Neural cell (in vitro differentiated cells): ENCODE data around the gene VPS8. TPM values are rescaled to one million over a fixed set of nuclear protein-coding genes. Genes with fewer than 3 reads are reported as not detected.

Experiments used
- H2AFZ ChIP-seq: fragments of 200-600, 300-800 bp; sonication (generic), shearing (Covaris generic); 2 replicates; pipeline ENCODE4 v1.6.0; 2014; ENCODE audit warnings: low read depth, mild to moderate bottlenecking, antibody characterized with exemption, low read length, moderate library complexity
- H3F3A ChIP-seq: fragments of 200-600 bp; shearing (Covaris generic); 2 replicates; pipeline ENCODE4 v1.6.1; 2016; ENCODE audit warnings: mild to moderate bottlenecking, moderate library complexity, mixed read lengths, antibody characterized with exemption, low read length; ENCODE audit not compliant: insufficient read depth, poor library complexity, severe bottlenecking
- H3K27ac ChIP-seq: fragments of 200-600, 300-800 bp; sonication (generic), shearing (Covaris generic); 2 replicates; pipeline ENCODE4 v1.5.1; 2014; ENCODE audit warnings: mild to moderate bottlenecking, low read length, moderate library complexity
- H3K27me3 ChIP-seq: fragments of 300-800, 200-600 bp; sonication (generic), shearing (Covaris generic); 2 replicates; pipeline ENCODE4 v1.6.0; 2014; ENCODE audit warnings: mild to moderate bottlenecking, low read depth, low read length, moderate library complexity; ENCODE audit not compliant: insufficient read depth
- H3K36me3 ChIP-seq: fragments of 300-800, 200-600 bp; sonication (generic), shearing (Covaris generic); 2 replicates; pipeline ENCODE4 v1.5.1; 2014; ENCODE audit warnings: mild to moderate bottlenecking, antibody characterized with exemption, low read length, moderate library complexity; ENCODE audit not compliant: insufficient read depth
- H3K4me2 ChIP-seq: fragments of 300-800, 200-600 bp; sonication (generic), shearing (Covaris generic); 2 replicates; pipeline ENCODE4 v1.6.0; 2014; ENCODE audit warnings: mild to moderate bottlenecking, low read length
- H3K4me3 ChIP-seq: fragments of 300-800, 200-600 bp; sonication (generic), shearing (Covaris generic); 2 replicates; pipeline ENCODE4 v1.5.1; 2014; ENCODE audit warnings: mild to moderate bottlenecking, low read length, moderate library complexity
- H3K79me2 ChIP-seq: fragments of 200-600 bp; shearing (Covaris generic); replicated peaks from 2 replicates; pipeline ENCODE4 v1.6.0; 2014; ENCODE audit warnings: mild to moderate bottlenecking, low read length, moderate library complexity; ENCODE audit not compliant: insufficient read depth
- H3K9ac ChIP-seq: fragments of 300-800, 200-600 bp; sonication (generic), shearing (Covaris generic); 2 replicates; pipeline ENCODE4 v1.6.1; 2016; ENCODE audit warnings: mild to moderate bottlenecking, low read length, mixed read lengths
- H3K9me2 ChIP-seq: fragments of 200-600 bp; shearing (Covaris generic); 2 replicates; pipeline ENCODE4 v1.6.1; 2016; ENCODE audit warnings: mild to moderate bottlenecking, low read length, mixed read lengths; ENCODE audit not compliant: insufficient read depth
- H3K9me3 ChIP-seq: fragments of 200-600, 300-800 bp; sonication (generic), shearing (Covaris generic); 2 replicates; pipeline ENCODE4 v1.6.1; 2016; ENCODE audit warnings: mild to moderate bottlenecking, mixed run types, low read length, moderate library complexity, mixed read lengths
- H4K20me1 ChIP-seq: fragments of 200-600 bp; shearing (Covaris generic); 2 replicates; pipeline ENCODE4 v1.6.1; 2016; ENCODE audit warnings: mild to moderate bottlenecking, mixed run types; ENCODE audit not compliant: insufficient read depth
- CTCF ChIP-seq: fragments of 450-650 bp; IDR thresholded peaks from 2 replicates; pipeline ENCODE4 v1.5.1; 2014; ENCODE audit warnings: antibody characterized with exemption, mild to moderate bottlenecking, moderate library complexity; ENCODE audit not compliant: poor library complexity, severe bottlenecking
- EP300 ChIP-seq: fragments of 450-650 bp; conservative IDR thresholded peaks from 2 replicates; pipeline ENCODE4 v1.6.1; 2014; ENCODE audit warnings: antibody characterized with exemption, mild to moderate bottlenecking, moderate library complexity; ENCODE audit not compliant: poor library complexity, severe bottlenecking
- EZH2 ChIP-seq: fragments of 200-600, 300-800 bp; shearing (Covaris generic), sonication (generic); IDR thresholded peaks from 2 replicates; pipeline ENCODE4 v1.6.1; 2014; ENCODE audit warnings: antibody characterized with exemption, low read length, borderline replicate concordance, mild to moderate bottlenecking; ENCODE audit not compliant: insufficient read depth, poor library complexity, severe bottlenecking
- MXI1 ChIP-seq: fragments of 450-650 bp; conservative IDR thresholded peaks from 2 replicates; pipeline ENCODE4 v1.6.1; 2014; ENCODE audit warnings: antibody characterized with exemption, mild to moderate bottlenecking; ENCODE audit not compliant: poor library complexity, severe bottlenecking
- POLR2AphosphoS5 ChIP-seq: IDR thresholded peaks from 2 replicates; pipeline ENCODE4 v1.6.1; 2012
- RAD21 ChIP-seq: fragments of 450-650 bp; conservative IDR thresholded peaks from 2 replicates; pipeline ENCODE4 v1.6.1; 2014; ENCODE audit warnings: antibody characterized with exemption, mild to moderate bottlenecking, moderate library complexity
- REST ChIP-seq: IDR thresholded peaks from 2 replicates; pipeline ENCODE4 v1.6.1; 2012; ENCODE audit warnings: borderline replicate concordance
- SMC3 ChIP-seq: fragments of 450-650 bp; conservative IDR thresholded peaks from 2 replicates; pipeline ENCODE4 v1.6.1; 2014; ENCODE audit warnings: antibody characterized with exemption, mild to moderate bottlenecking, moderate library complexity; ENCODE audit not compliant: poor library complexity
- TAF1 ChIP-seq: IDR thresholded peaks from 2 replicates; pipeline ENCODE4 v1.6.1; 2012; ENCODE audit warnings: low read depth
- polyA plus RNA-seq: library from polyadenylated mRNA; depleted of rRNA; stranded (reverse); fragments of >200 nt; gene quantifications from 2 replicates; pipeline ENCODE4 v1.2.3, GENCODE V29; 2014

The VPS8 gene
- polyA plus RNA-seq, 1 donor from 2014 or later, result 146 TPM

- Histone ChIP-seq H3K27ac (no peak overlapping the region), H3K9me3 (no peaks in the 10 kb centered on the region), H4K20me1 (no peaks in the 10 kb centered on the region), H3K27me3 (no peaks in the 10 kb centered on the region), H3K79me2 (no peaks in the 10 kb centered on the region), H3K4me3 (no peak overlapping the region), H3F3A (no peaks in the 10 kb centered on the region), H3K9ac (no peak overlapping the region), H3K4me2 (no peak overlapping the region), H3K9me2 (no peaks in the 10 kb centered on the region), H2AFZ (no peak overlapping the region), H3K36me3 (no peaks in the 10 kb centered on the region)
- TF ChIP-seq TAF1 (no peak), REST (no peak), POLR2AphosphoS5 (no peak), RAD21 (no peak), EZH2 (no peak), EP300 (no peak), CTCF (no peak)
These were observed 237.7 kb downstream of the VPS8 start for GRCh38 chr3:185049710-185050109.

- no peaks in the 10 kb centered on the region for H3K9me2 ChIP-seq
- no peaks in the 10 kb centered on the region for H3K79me2 ChIP-seq
- no peaks in the 10 kb centered on the region for H3K9me3 ChIP-seq
- H3K27ac ChIP-seq, result no peak overlapping the region
- H3K36me3 ChIP-seq, result peaks cover 5% of the 10 kb centered on the region
- no peak overlapping the region for H3K4me3 ChIP-seq
- H2AFZ ChIP-seq, result no peak overlapping the region
- no peaks in the 10 kb centered on the region for H3K27me3 ChIP-seq
- H3K9ac ChIP-seq, result no peak overlapping the region
- H3K4me2 ChIP-seq, result no peak overlapping the region
- no peaks in the 10 kb centered on the region for H4K20me1 ChIP-seq
- no peaks in the 10 kb centered on the region for H3F3A ChIP-seq
- TF ChIP-seq POLR2AphosphoS5 (no peak), MXI1 (no peak), TAF1 (no peak), REST (no peak), EZH2 (no peak), RAD21 (no peak), CTCF (no peak), SMC3 (no peak), EP300 (no peak)
These were observed 239.8 kb downstream of the VPS8 start for GRCh38 chr3:185051801-185052200.
